Measurements from ENCODE around the gene LRPPRC.
"Not testable (repeated sequence)": the region's sequence is repeated elsewhere in the genome, so short reads cannot be mapped to it uniquely, and the experiment has no call there.

LRPPRC gene

GRCh38 chr2:43924463-43924862 is 71.3 kb downstream of the LRPPRC start:
- TF ChIP-seq, protein P1, sequence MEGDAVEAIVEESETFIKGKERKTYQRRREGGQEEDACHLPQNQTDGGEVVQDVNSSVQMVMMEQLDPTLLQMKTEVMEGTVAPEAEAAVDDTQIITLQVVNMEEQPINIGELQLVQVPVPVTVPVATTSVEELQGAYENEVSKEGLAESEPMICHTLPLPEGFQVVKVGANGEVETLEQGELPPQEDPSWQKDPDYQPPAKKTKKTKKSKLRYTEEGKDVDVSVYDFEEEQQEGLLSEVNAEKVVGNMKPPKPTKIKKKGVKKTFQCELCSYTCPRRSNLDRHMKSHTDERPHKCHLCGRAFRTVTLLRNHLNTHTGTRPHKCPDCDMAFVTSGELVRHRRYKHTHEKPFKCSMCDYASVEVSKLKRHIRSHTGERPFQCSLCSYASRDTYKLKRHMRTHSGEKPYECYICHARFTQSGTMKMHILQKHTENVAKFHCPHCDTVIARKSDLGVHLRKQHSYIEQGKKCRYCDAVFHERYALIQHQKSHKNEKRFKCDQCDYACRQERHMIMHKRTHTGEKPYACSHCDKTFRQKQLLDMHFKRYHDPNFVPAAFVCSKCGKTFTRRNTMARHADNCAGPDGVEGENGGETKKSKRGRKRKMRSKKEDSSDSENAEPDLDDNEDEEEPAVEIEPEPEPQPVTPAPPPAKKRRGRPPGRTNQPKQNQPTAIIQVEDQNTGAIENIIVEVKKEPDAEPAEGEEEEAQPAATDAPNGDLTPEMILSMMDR (IDR thresholded peaks at IDR 0.05; ENCODE audit: insufficient read depth, low read depth, low read length, missing control alignments) = no peak

GRCh38 chr2:43911136-43911790 is 84.5 kb downstream of the LRPPRC start:
- not testable (repeated sequence) for DNase-seq (ENCODE audit: low read depth); H3K4me3 ChIP-seq (ENCODE audit: low read depth, low read length)

More at GRCh38 chr2:43924463-43924862, 71.3 kb downstream of the LRPPRC start:
- H3K4me3 ChIP-seq (ENCODE audit: low read depth, low read length) = no peak overlapping the region
- no peak for DNase-seq (ENCODE audit: low read depth)

- no peak overlapping the region for H3K4me3 ChIP-seq (ENCODE audit: low read depth, low read length)
- TF ChIP-seq, protein P1 (IDR thresholded peaks at IDR 0.05; ENCODE audit: insufficient read depth, low read depth, low read length, missing control alignments) = no peak
- no peak for DNase-seq (ENCODE audit: low read depth)
Observed at GRCh38 chr2:43906448-43907109, 89.2 kb downstream of the LRPPRC start.

DNA sequence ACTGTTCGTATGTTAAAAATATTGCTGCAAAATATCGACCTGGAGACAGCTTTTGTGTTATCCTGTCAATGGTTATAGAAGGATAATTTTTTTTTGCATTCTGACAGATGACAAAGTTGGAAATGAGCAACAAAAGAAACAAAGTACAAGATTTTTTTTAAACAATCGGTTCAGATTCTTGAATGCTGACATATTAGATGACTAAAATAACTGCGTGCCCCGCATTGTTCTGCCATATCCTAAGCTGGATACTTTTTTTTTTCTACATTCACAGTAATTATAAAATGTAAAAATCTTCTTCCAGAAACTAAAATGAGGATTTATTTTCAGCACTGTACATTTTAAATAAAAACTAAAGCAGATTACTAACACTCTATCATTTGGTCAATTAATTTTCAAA is 89.9 kb downstream of the LRPPRC start:
- H3K4me3 ChIP-seq (ENCODE audit: low read depth, low read length) = no peak overlapping the region
- DNase-seq (ENCODE audit: low read depth) = no peak
- TF ChIP-seq, protein P1 (IDR thresholded peaks at IDR 0.05; ENCODE audit: insufficient read depth, low read depth, low read length, missing control alignments) = no peak

GRCh38 chr2:43905371-43905803 is 90.4 kb downstream of the LRPPRC start:
- no peak overlapping the region for H3K4me3 ChIP-seq (ENCODE audit: low read depth, low read length)
- TF ChIP-seq, protein P1 (IDR thresholded peaks at IDR 0.05; ENCODE audit: insufficient read depth, low read depth, low read length, missing control alignments) = no peak
- peak; percentile 37 for DNase-seq (ENCODE audit: low read depth)

- TF ChIP-seq, protein P1 (IDR thresholded peaks at IDR 0.05; ENCODE audit: insufficient read depth, low read depth, low read length, missing control alignments) = no peak
- no peak overlapping the region for H3K4me3 ChIP-seq (ENCODE audit: low read depth, low read length)
- no peak for DNase-seq (ENCODE audit: low read depth)
Observed at GRCh38 chr2:43899589-43899988, 96.2 kb downstream of the LRPPRC start.

- H3K4me3 ChIP-seq (ENCODE audit: low read depth, low read length) = no peak overlapping the region
- no peak for DNase-seq (ENCODE audit: low read depth)
- TF ChIP-seq, protein P1 (IDR thresholded peaks at IDR 0.05; ENCODE audit: insufficient read depth, low read depth, low read length, missing control alignments) = no peak
Observed at GRCh38 chr2:43898838-43899346, 96.9 kb downstream of the LRPPRC start.

Data from GM12865 (cell line).